H1 (cell line): ENCODE results near the gene HPRT1. TPM values are rescaled to one million over a fixed set of nuclear protein-coding genes. Genes with fewer than 3 reads are reported as not detected.

ENCODE experiments used
- BCL11A ChIP-seq, 2 experiments: IDR thresholded peaks; one replicate each; pipeline ENCODE4 v1.6.1; 2011; ENCODE audit warnings: low read depth in 2 of 2, low read length in 2 of 2, mild to moderate bottlenecking in 2 of 2
- EGR1 ChIP-seq: IDR thresholded peaks from 2 replicates; pipeline ENCODE4 v1.6.1; 2011; ENCODE audit warnings: low read depth, low read length, borderline replicate concordance
- GABPA ChIP-seq: IDR thresholded peaks from 2 replicates; pipeline ENCODE4 v1.6.1; 2011; ENCODE audit warnings: mild to moderate bottlenecking, low read length, moderate library complexity, borderline replicate concordance; ENCODE audit not compliant: insufficient read depth
- KDM5A ChIP-seq: fragments of 200-600 bp; IDR thresholded peaks from 2 replicates; pipeline ENCODE4 v1.7.1; 2012; ENCODE audit warnings: mild to moderate bottlenecking, low read length, inconsistent platforms, mixed read lengths
- MAFK ChIP-seq: IDR thresholded peaks from 2 replicates; pipeline ENCODE4 v1.6.1; 2012; ENCODE audit warnings: low read depth, mild to moderate bottlenecking, improper control_type of control experiment, low read length
- NRF1 ChIP-seq: IDR thresholded peaks from 2 replicates; pipeline ENCODE4 v1.6.1; 2011; ENCODE audit warnings: mild to moderate bottlenecking, low read depth, low read length, improper control_type of control experiment
- POLR2A ChIP-seq, 2 experiments: IDR thresholded peaks; 1 replicate in 1 of 2; 2 replicates in 1 of 2; pipeline ENCODE4 v1.6.1; 2011; ENCODE audit warnings: low read depth in 2 of 2, low read length in 2 of 2, mild to moderate bottlenecking in 2 of 2; ENCODE audit errors: control extremely low read depth in 1 of 2
- TAF7 ChIP-seq: optimal IDR thresholded peaks from 2 replicates; pipeline ENCODE3; 2011; ENCODE audit warnings: low read depth, mild to moderate bottlenecking, inconsistent platforms, low read length, moderate library complexity, borderline replicate concordance
- YY1 ChIP-seq: IDR thresholded peaks from 2 replicates; pipeline ENCODE4 v1.6.1; 2011; ENCODE audit warnings: low read depth, mild to moderate bottlenecking, low read length
- polyA plus RNA-seq, 7 experiments: library from polyadenylated mRNA; depleted of rRNA in 3 of 7; stranded (reverse) in 5 of 7; unstranded in 2 of 7; fragments of >200 nt in 5 of 7; fragments of 200-250 nt in 2 of 7; gene quantifications; 1 replicate in 5 of 7; 2 replicates in 1 of 7; 4 replicates in 1 of 7; pipeline versions ENCODE4 v1.2.1 to v1.2.3, GENCODE V29; 2011 to 2013; ENCODE audit warnings: missing spikeins in 2 of 7, mixed read lengths in 2 of 7
- total RNA-seq: library from RNA; stranded (reverse); fragmentation: NEBNext Ultra II Directional; extraction: Animal tissue kit (Norgen Biotek cat#: 25700); gene quantifications from 2 replicates; pipeline ENCODE4 v1.2.1, GENCODE V29; 2021
- TF ChIP-seq, protein P1 (sequence below), 3 experiments: IDR thresholded peaks; 1 replicate in 2 of 3; 2 replicates in 1 of 3; pipeline versions ENCODE4 v1.5.1 to v1.6.1; 2011; ENCODE audit warnings: low read length in 3 of 3, mild to moderate bottlenecking in 3 of 3, inconsistent platforms in 2 of 3, low read depth in 1 of 3, moderate library complexity in 1 of 3; ENCODE audit not compliant: insufficient read depth in 1 of 3; ENCODE audit errors: control extremely low read depth in 1 of 3

HPRT1 gene
- total and polyA plus RNA-seq, 2 of the 8 experiments (the other 6 are each of a cell fraction or from before 2014, with no cell fraction given): 16.9 to 49.5 TPM

DNA sequence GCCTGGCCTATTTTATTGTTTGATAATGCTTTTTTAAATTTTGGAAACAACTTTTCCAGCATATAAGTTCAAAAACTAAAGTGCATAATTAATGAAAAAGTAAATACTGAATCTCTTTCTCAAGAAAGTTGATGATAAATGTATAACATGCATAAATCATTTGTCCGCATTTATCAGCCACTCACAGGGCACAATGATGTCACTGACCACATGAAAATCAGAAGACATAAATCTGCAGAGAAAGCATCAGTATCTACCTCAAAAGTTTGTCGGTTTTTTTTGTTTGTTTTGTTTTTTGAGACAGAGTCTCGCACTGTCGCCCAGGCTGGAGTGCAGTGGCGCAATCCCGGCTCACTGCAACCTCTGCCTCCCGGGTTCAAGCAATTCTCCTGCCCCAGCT, 5.5 kb upstream of the HPRT1 start (continued):
- TF ChIP-seq POLR2A (IDR thresholded peaks at IDR 0.05; ENCODE audit: control extremely low read depth in 1 of 2, low read depth in 2 of 2, low read length in 2 of 2): no peak
- no peak for TF ChIP-seq BCL11A (IDR thresholded peaks at IDR 0.05; ENCODE audit: low read depth in 2 of 2, low read length in 2 of 2)
- no peak for TF ChIP-seq KDM5A
- TF ChIP-seq GABPA: no peak
- TF ChIP-seq MAFK: no peak
- TF ChIP-seq YY1: no peak
- no peak for TF ChIP-seq NRF1
- no peak for TF ChIP-seq EGR1
- no peak for TF ChIP-seq TAF7
- TF ChIP-seq, protein P1, sequence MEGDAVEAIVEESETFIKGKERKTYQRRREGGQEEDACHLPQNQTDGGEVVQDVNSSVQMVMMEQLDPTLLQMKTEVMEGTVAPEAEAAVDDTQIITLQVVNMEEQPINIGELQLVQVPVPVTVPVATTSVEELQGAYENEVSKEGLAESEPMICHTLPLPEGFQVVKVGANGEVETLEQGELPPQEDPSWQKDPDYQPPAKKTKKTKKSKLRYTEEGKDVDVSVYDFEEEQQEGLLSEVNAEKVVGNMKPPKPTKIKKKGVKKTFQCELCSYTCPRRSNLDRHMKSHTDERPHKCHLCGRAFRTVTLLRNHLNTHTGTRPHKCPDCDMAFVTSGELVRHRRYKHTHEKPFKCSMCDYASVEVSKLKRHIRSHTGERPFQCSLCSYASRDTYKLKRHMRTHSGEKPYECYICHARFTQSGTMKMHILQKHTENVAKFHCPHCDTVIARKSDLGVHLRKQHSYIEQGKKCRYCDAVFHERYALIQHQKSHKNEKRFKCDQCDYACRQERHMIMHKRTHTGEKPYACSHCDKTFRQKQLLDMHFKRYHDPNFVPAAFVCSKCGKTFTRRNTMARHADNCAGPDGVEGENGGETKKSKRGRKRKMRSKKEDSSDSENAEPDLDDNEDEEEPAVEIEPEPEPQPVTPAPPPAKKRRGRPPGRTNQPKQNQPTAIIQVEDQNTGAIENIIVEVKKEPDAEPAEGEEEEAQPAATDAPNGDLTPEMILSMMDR (IDR thresholded peaks at IDR 0.05; ENCODE audit: control extremely low read depth in 1 of 3, insufficient read depth in 1 of 3, low read depth in 1 of 3, low read length in 3 of 3): no peak
- TF ChIP-seq, all 59 proteins: peak for 0
